ENCODE results near the gene LRRFIP1.
"Not testable (repeated sequence)": the region's sequence is repeated elsewhere in the genome, so short reads cannot be mapped to it uniquely, and the experiment has no call there.

The LRRFIP1 gene

GRCh38 chr2:237597196-237598145, 29.9 kb upstream of the LRRFIP1 start:
- DNase-seq = no peak

- no peak for DNase-seq
These were observed 28.7 kb upstream of the LRRFIP1 start for GRCh38 chr2:237598468-237599208.

- no peak for DNase-seq
These were observed 27.8 kb upstream of the LRRFIP1 start for GRCh38 chr2:237599465-237600110.

GRCh38 chr2:237600205-237600846, 27.1 kb upstream of the LRRFIP1 start:
- no peak for DNase-seq

GRCh38 chr2:237601453-237602116, 25.8 kb upstream of the LRRFIP1 start:
- no peak for DNase-seq

- no peak for DNase-seq
These were observed 25.0 kb upstream of the LRRFIP1 start for GRCh38 chr2:237602409-237602808.

GRCh38 chr2:237603049-237603717, 24.2 kb upstream of the LRRFIP1 start:
- DNase-seq = no peak

- DNase-seq = peak; percentile 84
These were observed 23.5 kb upstream of the LRRFIP1 start for GRCh38 chr2:237603718-237604362.

GRCh38 chr2:237604391-237604790, 23.0 kb upstream of the LRRFIP1 start:
- no peak for DNase-seq

GRCh38 chr2:237604960-237605359, 22.4 kb upstream of the LRRFIP1 start:
- no peak for DNase-seq

GRCh38 chr2:237606522-237606921, 20.9 kb upstream of the LRRFIP1 start:
- DNase-seq = not testable (repeated sequence)

GRCh38 chr2:237612527-237613357, 14.6 kb upstream of the LRRFIP1 start:
- DNase-seq = no peak

GRCh38 chr2:237613679-237614078, 13.7 kb upstream of the LRRFIP1 start:
- DNase-seq = no peak

GRCh38 chr2:237614151-237614720, 13.2 kb upstream of the LRRFIP1 start:
- no peak for DNase-seq

GRCh38 chr2:237615631-237616249, 11.6 kb upstream of the LRRFIP1 start:
- no peak for DNase-seq

GRCh38 chr2:237616373-237616733, 11.0 kb upstream of the LRRFIP1 start:
- no peak for DNase-seq

GRCh38 chr2:237616734-237617586, 10.4 kb upstream of the LRRFIP1 start:
- peak; percentile 27 for DNase-seq

- no peak for DNase-seq
These were observed 9.8 kb upstream of the LRRFIP1 start for GRCh38 chr2:237617587-237617982.
